ENCODE measurements around the gene PRDM8.

- no peak for TF ChIP-seq EZH2phosphoT487 (IDR thresholded peaks at IDR 0.05; ENCODE audit: insufficient read depth, low read depth)
- TF ChIP-seq EZH2 (IDR thresholded peaks at IDR 0.05; ENCODE audit: insufficient read depth, poor library complexity, severe bottlenecking) = no peak
Measured at GRCh38 chr4:80186676-80187075, 10.6 kb upstream of the PRDM8 start.

Data from GM23248 (cell line).